GM23338 (cell line): ENCODE results near the gene PTPRN2. TPM values are rescaled to one million over a fixed set of nuclear protein-coding genes. Genes with fewer than 3 reads are reported as not detected.

Experiments
- ATAC-seq: fragments of 200-7000 bp; cut with Tn5 transposase; 3 replicates; pipeline ENCODE4 v1.9.1; 2020
- DNase-seq: peaks from one replicate; pipeline ENCODE4 v3.0.0-alpha.2; 2015; ENCODE audit warnings: low spot score
- H2AFZ ChIP-seq: fragments of 200-600 bp; sonication (generic); 2 replicates; pipeline ENCODE4 v1.8.0; 2016; ENCODE audit warnings: antibody characterized with exemption, mild to moderate bottlenecking, moderate library complexity
- H3F3A ChIP-seq: fragments of 200-600 bp; sonication (generic); replicated peaks from 2 replicates; pipeline ENCODE4 v1.8.0; 2017; ENCODE audit warnings: antibody characterized with exemption, mixed run types, low read depth
- H3K27ac ChIP-seq: fragments of 200-600 bp; sonication (generic); 2 replicates; pipeline ENCODE4 v1.6.1; 2016; ENCODE audit warnings: low read depth
- H3K27me3 ChIP-seq: fragments of 200-600 bp; sonication (generic); 2 replicates; pipeline ENCODE4 v1.8.0; 2016; ENCODE audit warnings: mild to moderate bottlenecking, mixed run types, moderate library complexity; ENCODE audit not compliant: insufficient read depth
- H3K36me3 ChIP-seq: fragments of 200-600 bp; sonication (generic); 2 replicates; pipeline ENCODE4 v1.8.0; 2016; ENCODE audit warnings: mild to moderate bottlenecking; ENCODE audit not compliant: insufficient read depth
- H3K4me1 ChIP-seq: fragments of 200-600 bp; sonication (generic); 2 replicates; pipeline ENCODE4 v1.8.0; 2016; ENCODE audit warnings: mild to moderate bottlenecking, moderate library complexity; ENCODE audit not compliant: insufficient read depth
- H3K4me2 ChIP-seq: fragments of 200-600 bp; sonication (generic); 2 replicates; pipeline ENCODE4 v1.7.1; 2017; ENCODE audit warnings: mixed run types
- H3K4me3 ChIP-seq: fragments of 200-600 bp; sonication (generic); 2 replicates; pipeline ENCODE4 v1.6.1; 2016; ENCODE audit warnings: mixed run types
- H3K79me2 ChIP-seq: fragments of 200-600 bp; sonication (generic); replicated peaks from 2 replicates; pipeline ENCODE4 v1.8.0; 2017; ENCODE audit warnings: mild to moderate bottlenecking; ENCODE audit not compliant: insufficient read depth
- H3K9me2 ChIP-seq: fragments of 200-600 bp; sonication (generic); 2 replicates; pipeline ENCODE4 v1.8.0; 2017; ENCODE audit not compliant: insufficient read depth
- H4K20me1 ChIP-seq: fragments of 200-600 bp; sonication (generic); replicated peaks from 2 replicates; pipeline ENCODE4 v1.8.0; 2017; ENCODE audit warnings: mild to moderate bottlenecking; ENCODE audit not compliant: insufficient read depth
- H3K27ac Mint-ChIP-seq: 2 replicates; pipeline ENCODE4 v1.8.0; 2020; ENCODE audit warnings: inconsistent platforms, mild to moderate bottlenecking, moderate library complexity, mixed read lengths
- H3K27me3 Mint-ChIP-seq: 3 replicates; pipeline ENCODE4 v1.8.0; 2022; ENCODE audit warnings: low read depth, mild to moderate bottlenecking, moderate library complexity, mixed read lengths, inconsistent platforms; ENCODE audit not compliant: insufficient read depth, poor library complexity
- H3K36me3 Mint-ChIP-seq: 3 replicates; pipeline ENCODE4 v1.8.0; 2021; ENCODE audit warnings: low read depth, mild to moderate bottlenecking, inconsistent platforms, moderate library complexity, mixed read lengths
- H3K4me1 Mint-ChIP-seq: 3 replicates; pipeline ENCODE4 v1.8.0; 2020; ENCODE audit warnings: mild to moderate bottlenecking, inconsistent platforms, mixed read lengths
- H3K4me3 Mint-ChIP-seq: 3 replicates; pipeline ENCODE4 v1.8.0; 2021; ENCODE audit warnings: moderate library complexity, mild to moderate bottlenecking, inconsistent platforms, mixed read lengths
- H3K9me3 Mint-ChIP-seq: 3 replicates; pipeline ENCODE4 v1.8.0; 2020; ENCODE audit warnings: moderate library complexity, mild to moderate bottlenecking, inconsistent platforms, mixed read lengths
- CREB1 ChIP-seq: fragments of 250-450 bp; sonication (Bioruptor Pico); IDR thresholded peaks from 2 replicates; pipeline ENCODE4 v1.5.0; 2020; ENCODE audit warnings: low read depth, mild to moderate bottlenecking, moderate library complexity
- EZH2phosphoT487 ChIP-seq: fragments of 200-600 bp; sonication (generic); IDR thresholded peaks from one replicate; pipeline ENCODE4 v1.8.1; 2018; ENCODE audit warnings: antibody characterized with exemption; ENCODE audit not compliant: unreplicated experiment
- NANOG ChIP-seq: IDR thresholded peaks from 2 replicates; pipeline ENCODE4 v1.6.1; 2016; ENCODE audit warnings: antibody characterized with exemption, borderline replicate concordance
- POLR2AphosphoS5 ChIP-seq: IDR thresholded peaks from 2 replicates; pipeline ENCODE4 v1.6.1; 2016; ENCODE audit warnings: antibody characterized with exemption, low read depth
- ZNF331 ChIP-seq: fragments of 250-450 bp; sonication (Bioruptor Pico); IDR thresholded peaks from 2 replicates; pipeline ENCODE4 v1.5.0; 2020; ENCODE audit warnings: low read depth, mild to moderate bottlenecking, moderate library complexity
- polyA plus RNA-seq: library from polyadenylated mRNA; unstranded; fragments of >200 nt; fragmentation: Nextera tagmentation; extraction: Ambion mirVana; gene quantifications from 2 replicates; pipeline ENCODE4 v1.2.1, GENCODE V29; 2016
- total RNA-seq: library from RNA; depleted of rRNA; stranded (reverse); fragments of >200 nt; shearing (Covaris generic); gene quantifications from 2 replicates; pipeline ENCODE4 v1.2.3, GENCODE V29; 2014
- TF ChIP-seq, protein P1 (sequence below), 2 experiments: fragments of 200-600 bp in 1 of 2; sonication (generic) in 1 of 2; conservative IDR thresholded peaks; 2 replicates each; pipeline versions ENCODE4 v1.5.1 to v1.6.1; 2016 to 2017; ENCODE audit warnings: antibody characterized with exemption in 2 of 2, low read depth in 2 of 2, mild to moderate bottlenecking in 2 of 2, moderate library complexity in 1 of 2
- TF ChIP-seq, protein P2 (sequence below): fragments of 250-450 bp; sonication (Bioruptor Pico); IDR thresholded peaks from 2 replicates; pipeline ENCODE4 v1.5.0; 2020; ENCODE audit warnings: mild to moderate bottlenecking, moderate library complexity
- TF ChIP-seq, protein P3 (sequence below): IDR thresholded peaks from 2 replicates; pipeline ENCODE4 v1.6.1; 2016; ENCODE audit warnings: antibody characterized with exemption

PTPRN2 gene
- total and polyA plus RNA-seq, 2 experiments from 2014 or later: 0.87 to 4.0 TPM

DNA sequence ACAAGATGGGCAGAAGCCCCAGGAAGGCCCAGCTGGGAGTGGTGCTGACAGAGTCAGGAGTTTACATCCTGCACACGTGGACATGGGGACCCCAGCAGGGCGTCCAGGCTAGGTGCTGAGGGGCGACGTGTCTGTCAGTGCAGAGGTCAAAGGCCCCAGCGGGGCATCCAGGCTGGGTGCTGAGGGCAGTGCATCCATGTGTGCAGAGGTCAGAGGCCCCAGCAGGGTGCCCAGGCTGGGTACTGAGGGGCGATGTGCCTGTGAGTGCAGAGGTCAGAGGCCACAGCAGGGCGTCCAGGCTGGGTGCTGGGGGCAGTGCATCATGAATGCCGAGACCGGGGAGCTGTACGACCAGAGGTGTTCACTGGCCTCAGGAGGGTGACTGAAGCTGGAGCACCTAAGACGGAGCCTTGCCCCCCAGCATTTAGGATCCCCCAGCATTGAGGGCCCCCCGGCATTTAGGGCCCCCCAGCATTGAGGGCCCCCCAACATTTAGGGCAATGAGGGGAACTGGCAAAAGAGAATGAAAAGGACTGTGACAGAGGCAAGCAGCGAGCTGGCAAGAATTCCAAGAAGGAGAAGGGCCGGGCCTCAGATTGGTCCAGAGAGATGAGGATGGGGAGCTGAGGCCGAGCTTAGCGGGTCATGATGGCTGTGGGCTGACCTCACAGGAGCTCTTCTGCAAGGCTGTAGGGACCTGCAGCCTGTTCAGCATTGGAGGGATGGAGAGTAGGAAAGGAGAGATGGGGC lies 474.9 kb downstream of the PTPRN2 start (continued):
- TF ChIP-seq, protein P1, sequence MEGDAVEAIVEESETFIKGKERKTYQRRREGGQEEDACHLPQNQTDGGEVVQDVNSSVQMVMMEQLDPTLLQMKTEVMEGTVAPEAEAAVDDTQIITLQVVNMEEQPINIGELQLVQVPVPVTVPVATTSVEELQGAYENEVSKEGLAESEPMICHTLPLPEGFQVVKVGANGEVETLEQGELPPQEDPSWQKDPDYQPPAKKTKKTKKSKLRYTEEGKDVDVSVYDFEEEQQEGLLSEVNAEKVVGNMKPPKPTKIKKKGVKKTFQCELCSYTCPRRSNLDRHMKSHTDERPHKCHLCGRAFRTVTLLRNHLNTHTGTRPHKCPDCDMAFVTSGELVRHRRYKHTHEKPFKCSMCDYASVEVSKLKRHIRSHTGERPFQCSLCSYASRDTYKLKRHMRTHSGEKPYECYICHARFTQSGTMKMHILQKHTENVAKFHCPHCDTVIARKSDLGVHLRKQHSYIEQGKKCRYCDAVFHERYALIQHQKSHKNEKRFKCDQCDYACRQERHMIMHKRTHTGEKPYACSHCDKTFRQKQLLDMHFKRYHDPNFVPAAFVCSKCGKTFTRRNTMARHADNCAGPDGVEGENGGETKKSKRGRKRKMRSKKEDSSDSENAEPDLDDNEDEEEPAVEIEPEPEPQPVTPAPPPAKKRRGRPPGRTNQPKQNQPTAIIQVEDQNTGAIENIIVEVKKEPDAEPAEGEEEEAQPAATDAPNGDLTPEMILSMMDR (conservative IDR thresholded peaks at IDR 0.05; ENCODE audit: low read depth in 2 of 2): no peak
- TF ChIP-seq, protein P2, sequence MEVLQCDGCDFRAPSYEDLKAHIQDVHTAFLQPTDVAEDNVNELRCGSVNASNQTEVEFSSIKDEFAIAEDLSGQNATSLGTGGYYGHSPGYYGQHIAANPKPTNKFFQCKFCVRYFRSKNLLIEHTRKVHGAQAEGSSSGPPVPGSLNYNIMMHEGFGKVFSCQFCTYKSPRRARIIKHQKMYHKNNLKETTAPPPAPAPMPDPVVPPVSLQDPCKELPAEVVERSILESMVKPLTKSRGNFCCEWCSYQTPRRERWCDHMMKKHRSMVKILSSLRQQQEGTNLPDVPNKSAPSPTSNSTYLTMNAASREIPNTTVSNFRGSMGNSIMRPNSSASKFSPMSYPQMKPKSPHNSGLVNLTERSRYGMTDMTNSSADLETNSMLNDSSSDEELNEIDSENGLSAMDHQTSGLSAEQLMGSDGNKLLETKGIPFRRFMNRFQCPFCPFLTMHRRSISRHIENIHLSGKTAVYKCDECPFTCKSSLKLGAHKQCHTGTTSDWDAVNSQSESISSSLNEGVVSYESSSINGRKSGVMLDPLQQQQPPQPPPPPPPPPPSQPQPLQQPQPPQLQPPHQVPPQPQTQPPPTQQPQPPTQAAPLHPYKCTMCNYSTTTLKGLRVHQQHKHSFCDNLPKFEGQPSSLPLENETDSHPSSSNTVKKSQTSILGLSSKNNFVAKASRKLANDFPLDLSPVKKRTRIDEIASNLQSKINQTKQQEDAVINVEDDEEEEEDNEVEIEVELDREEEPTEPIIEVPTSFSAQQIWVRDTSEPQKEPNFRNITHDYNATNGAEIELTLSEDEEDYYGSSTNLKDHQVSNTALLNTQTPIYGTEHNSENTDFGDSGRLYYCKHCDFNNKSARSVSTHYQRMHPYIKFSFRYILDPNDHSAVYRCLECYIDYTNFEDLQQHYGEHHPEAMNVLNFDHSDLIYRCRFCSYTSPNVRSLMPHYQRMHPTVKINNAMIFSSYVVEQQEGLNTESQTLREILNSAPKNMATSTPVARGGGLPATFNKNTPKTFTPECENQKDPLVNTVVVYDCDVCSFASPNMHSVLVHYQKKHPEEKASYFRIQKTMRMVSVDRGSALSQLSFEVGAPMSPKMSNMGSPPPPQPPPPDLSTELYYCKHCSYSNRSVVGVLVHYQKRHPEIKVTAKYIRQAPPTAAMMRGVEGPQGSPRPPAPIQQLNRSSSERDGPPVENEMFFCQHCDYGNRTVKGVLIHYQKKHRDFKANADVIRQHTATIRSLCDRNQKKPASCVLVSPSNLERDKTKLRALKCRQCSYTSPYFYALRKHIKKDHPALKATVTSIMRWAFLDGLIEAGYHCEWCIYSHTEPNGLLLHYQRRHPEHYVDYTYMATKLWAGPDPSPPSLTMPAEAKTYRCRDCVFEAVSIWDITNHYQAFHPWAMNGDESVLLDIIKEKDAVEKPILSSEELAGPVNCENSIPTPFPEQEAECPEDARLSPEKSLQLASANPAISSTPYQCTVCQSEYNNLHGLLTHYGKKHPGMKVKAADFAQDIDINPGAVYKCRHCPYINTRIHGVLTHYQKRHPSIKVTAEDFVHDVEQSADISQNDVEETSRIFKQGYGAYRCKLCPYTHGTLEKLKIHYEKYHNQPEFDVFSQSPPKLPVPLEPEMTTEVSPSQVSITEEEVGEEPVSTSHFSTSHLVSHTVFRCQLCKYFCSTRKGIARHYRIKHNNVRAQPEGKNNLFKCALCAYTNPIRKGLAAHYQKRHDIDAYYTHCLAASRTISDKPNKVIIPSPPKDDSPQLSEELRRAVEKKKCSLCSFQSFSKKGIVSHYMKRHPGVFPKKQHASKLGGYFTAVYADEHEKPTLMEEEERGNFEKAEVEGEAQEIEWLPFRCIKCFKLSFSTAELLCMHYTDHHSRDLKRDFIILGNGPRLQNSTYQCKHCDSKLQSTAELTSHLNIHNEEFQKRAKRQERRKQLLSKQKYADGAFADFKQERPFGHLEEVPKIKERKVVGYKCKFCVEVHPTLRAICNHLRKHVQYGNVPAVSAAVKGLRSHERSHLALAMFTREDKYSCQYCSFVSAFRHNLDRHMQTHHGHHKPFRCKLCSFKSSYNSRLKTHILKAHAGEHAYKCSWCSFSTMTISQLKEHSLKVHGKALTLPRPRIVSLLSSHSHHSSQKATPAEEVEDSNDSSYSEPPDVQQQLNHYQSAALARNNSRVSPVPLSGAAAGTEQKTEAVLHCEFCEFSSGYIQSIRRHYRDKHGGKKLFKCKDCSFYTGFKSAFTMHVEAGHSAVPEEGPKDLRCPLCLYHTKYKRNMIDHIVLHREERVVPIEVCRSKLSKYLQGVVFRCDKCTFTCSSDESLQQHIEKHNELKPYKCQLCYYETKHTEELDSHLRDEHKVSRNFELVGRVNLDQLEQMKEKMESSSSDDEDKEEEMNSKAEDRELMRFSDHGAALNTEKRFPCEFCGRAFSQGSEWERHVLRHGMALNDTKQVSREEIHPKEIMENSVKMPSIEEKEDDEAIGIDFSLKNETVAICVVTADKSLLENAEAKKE (CRISPR knock-in tag): no peak
- no peak for TF ChIP-seq EZH2phosphoT487
- TF ChIP-seq CREB1 (CRISPR knock-in tag): no peak

DNA sequence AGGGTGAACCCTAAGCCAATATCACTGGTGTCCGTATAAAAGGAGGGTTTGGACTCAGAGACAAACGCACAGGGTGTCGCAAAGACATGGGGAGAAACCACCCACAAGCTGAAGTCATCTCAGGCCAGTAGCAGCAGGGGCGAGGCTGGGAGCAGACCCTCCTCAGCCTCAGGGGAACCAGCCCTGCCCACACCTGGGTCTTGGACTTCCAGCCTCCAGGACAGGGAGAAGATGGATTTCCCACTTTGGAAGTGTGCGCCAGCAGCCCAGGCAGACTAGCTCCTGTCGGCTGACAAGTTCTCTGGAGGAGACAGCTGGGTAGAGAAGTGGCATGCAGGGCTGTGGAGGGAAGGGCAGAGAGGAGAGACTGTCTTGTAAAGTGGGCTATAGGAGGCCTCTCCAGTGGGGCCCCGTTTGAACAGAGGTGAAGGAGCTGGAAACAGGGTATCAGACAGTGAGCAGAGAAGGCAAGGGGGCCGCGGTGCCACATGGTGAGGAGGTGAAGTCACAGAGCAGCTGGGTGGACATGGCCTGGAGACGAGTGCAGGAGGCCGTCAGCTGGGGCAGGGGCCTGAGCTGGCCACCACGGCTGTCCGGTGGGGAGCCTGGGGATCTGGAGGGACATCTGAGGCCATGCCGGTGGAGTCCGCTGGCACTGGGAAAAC lies 475.6 kb downstream of the PTPRN2 start:
- Mint-ChIP-seq H3K4me1 (no peaks in the 10 kb centered on the region; the same call in 2 of the 3 replicates), H3K36me3 (peaks cover 42% of the 10 kb centered on the region), H3K27ac (no peak overlapping the region), H3K27me3 (peaks cover 8% of the 10 kb centered on the region), H3K4me3 (no peak overlapping the region), H3K9me3 (peaks cover 30% of the 10 kb centered on the region)
- no peaks in the 10 kb centered on the region for H3F3A ChIP-seq
- H3K4me1 ChIP-seq: no peaks in the 10 kb centered on the region
- no peaks in the 10 kb centered on the region for H3K27me3 ChIP-seq
- no peak overlapping the region for H3K27ac ChIP-seq
- H3K9me2 ChIP-seq: no peaks in the 10 kb centered on the region
- no peak overlapping the region for H2AFZ ChIP-seq
- no peaks in the 10 kb centered on the region for H4K20me1 ChIP-seq
- no peaks in the 10 kb centered on the region; the same call in 1 of the 2 replicates for H3K36me3 ChIP-seq
- no peak overlapping the region for H3K4me3 ChIP-seq
- no peak for DNase-seq
- ATAC-seq: no peak
- no peak overlapping the region for H3K4me2 ChIP-seq
- no peaks in the 10 kb centered on the region for H3K79me2 ChIP-seq
- TF ChIP-seq CREB1 (CRISPR knock-in tag) (no peak), ZNF331 (CRISPR knock-in tag) (no peak), NANOG (no peak), POLR2AphosphoS5 (no peak)
- TF ChIP-seq, protein P3, sequence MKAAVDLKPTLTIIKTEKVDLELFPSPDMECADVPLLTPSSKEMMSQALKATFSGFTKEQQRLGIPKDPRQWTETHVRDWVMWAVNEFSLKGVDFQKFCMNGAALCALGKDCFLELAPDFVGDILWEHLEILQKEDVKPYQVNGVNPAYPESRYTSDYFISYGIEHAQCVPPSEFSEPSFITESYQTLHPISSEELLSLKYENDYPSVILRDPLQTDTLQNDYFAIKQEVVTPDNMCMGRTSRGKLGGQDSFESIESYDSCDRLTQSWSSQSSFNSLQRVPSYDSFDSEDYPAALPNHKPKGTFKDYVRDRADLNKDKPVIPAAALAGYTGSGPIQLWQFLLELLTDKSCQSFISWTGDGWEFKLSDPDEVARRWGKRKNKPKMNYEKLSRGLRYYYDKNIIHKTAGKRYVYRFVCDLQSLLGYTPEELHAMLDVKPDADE: no peak
